Epithelial cell of esophagus (primary cell): ENCODE measurements around the gene EPHB3.

Source experiments
- DNase-seq: peaks from one replicate; pipeline ENCODE4 v3.0.0; 2010; ENCODE audit warnings: low read depth
- H3K4me3 ChIP-seq: 2 replicates; pipeline ENCODE4 v1.5.1; 2011; ENCODE audit warnings: mild to moderate bottlenecking, low read length, control low read depth
- TF ChIP-seq, protein P1 (sequence below): IDR thresholded peaks from 2 replicates; pipeline ENCODE4 v1.5.1; 2011; ENCODE audit warnings: low read depth, mild to moderate bottlenecking, low read length, control low read depth, inconsistent platforms; ENCODE audit not compliant: insufficient read depth; ENCODE audit errors: missing control alignments

The EPHB3 gene

DNA sequence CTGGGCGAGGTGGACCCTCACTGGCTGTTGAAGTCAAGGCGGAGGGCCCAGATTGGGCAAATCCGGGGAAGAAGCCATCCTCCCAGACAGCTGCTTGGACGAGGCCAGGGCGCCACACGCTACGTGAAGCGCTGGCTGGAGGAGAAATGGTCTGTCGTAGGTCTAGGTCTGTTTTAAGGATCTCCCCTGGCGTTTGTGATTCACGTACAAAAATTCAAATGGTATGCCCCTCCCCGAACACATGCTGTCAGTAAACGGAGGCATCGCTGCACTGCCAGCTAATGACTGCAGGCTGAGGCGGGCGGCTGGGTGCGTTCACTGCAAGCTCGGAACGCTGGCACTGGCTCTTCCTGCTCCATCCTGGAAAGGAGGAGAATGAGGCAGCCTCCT lies 69.9 kb downstream of the EPHB3 start:
- no peak for DNase-seq
- TF ChIP-seq, protein P1, sequence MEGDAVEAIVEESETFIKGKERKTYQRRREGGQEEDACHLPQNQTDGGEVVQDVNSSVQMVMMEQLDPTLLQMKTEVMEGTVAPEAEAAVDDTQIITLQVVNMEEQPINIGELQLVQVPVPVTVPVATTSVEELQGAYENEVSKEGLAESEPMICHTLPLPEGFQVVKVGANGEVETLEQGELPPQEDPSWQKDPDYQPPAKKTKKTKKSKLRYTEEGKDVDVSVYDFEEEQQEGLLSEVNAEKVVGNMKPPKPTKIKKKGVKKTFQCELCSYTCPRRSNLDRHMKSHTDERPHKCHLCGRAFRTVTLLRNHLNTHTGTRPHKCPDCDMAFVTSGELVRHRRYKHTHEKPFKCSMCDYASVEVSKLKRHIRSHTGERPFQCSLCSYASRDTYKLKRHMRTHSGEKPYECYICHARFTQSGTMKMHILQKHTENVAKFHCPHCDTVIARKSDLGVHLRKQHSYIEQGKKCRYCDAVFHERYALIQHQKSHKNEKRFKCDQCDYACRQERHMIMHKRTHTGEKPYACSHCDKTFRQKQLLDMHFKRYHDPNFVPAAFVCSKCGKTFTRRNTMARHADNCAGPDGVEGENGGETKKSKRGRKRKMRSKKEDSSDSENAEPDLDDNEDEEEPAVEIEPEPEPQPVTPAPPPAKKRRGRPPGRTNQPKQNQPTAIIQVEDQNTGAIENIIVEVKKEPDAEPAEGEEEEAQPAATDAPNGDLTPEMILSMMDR, result no peak
- no peak overlapping the region for H3K4me3 ChIP-seq
